ENCODE data around the gene PTGR3.

Gene PTGR3

DNA sequence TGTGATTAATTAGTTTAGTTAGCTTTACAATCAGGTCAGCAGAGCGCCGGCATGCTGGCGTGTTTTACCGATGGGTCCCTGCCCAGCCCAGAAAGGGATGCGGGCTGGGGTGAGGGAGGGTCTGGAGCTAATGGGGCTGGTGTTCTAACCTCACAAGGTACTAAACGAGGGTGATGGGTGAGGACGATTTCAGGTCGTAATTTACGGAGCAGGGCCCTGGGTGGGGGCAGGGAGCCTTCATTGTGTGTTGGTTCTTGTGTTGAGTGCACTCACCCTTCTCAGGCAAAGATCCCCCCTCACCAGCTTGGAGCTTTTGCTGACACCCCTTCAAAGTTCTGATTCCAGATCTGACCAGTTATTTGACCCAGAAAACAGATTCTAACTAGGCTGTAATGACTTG is 39.5 kb downstream of the PTGR3 start:
- H3K4me3 ChIP-seq (ENCODE audit: low read length), result no peak overlapping the region
- no peak for TF ChIP-seq ZNF274 (IDR thresholded peaks at IDR 0.05; ENCODE audit: low read depth, low read length)

DNA sequence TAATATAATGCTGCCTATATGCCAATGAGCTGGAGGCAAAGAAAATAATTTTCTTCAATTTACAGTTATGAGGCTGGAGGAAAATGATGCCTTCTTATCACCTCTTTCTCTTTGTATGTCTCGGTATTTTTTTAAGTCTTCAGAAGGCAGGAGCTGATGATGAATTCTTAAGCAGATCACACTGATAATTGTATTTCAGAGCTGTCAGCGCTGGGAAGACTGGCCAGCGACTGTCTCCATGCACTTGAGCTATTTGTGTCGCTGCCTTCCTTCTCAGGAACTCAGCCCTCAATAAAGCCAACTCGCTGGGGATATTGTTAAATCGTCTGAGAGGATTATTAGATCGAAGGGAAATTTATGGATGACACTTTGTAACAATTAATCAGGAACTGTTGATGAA is 40.3 kb downstream of the PTGR3 start:
- TF ChIP-seq ZNF274 (IDR thresholded peaks at IDR 0.05; ENCODE audit: low read depth, low read length), result no peak
- no peak overlapping the region for H3K4me3 ChIP-seq (ENCODE audit: low read length)

DNA sequence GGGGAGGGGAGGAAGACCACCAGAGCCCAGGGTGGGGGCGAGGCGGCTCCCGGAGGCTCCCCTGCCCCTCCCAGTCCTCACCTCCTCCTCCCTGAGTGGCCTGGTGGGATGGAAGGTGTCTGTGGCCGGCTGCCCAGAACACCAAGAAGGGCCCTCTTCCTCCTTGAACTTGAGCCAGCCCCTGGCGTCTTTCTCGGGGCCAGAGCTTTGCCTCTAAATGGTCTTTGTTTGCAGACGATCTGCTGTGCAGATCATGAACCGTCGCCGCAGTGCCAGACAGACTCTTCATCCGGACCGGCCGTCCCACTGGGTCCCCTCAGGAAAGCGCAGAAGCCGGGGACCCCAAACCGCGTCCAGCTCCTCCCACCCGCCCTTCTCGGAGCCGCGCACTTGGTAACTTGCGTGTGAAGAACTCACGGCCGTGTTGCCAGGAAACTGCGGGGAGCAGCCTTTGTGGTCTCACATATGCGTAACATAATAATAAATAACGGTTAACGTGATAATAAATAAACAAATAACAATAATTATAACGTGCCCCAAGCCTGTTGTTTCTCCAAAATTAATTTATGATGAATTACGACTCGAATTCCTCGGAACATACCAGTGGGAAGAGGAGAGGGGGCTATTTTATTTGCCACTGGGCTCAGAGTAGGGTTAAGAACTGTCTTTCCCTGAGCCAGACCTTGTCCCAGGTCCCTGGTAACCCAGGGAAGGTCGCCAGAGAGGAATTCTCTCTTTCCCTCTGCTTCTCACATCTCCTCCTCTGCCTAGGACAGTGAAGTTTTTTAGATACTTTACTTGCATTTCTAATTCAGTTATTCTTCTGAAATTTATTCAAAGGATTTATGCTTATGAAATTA is 41.0 kb downstream of the PTGR3 start:
- H3K4me3 ChIP-seq (ENCODE audit: low read length), result peak overlapping the region; percentile 32; the same call in 1 of the 2 replicates
- TF ChIP-seq ZNF274 (IDR thresholded peaks at IDR 0.05; ENCODE audit: low read depth, low read length), result no peak

DNA sequence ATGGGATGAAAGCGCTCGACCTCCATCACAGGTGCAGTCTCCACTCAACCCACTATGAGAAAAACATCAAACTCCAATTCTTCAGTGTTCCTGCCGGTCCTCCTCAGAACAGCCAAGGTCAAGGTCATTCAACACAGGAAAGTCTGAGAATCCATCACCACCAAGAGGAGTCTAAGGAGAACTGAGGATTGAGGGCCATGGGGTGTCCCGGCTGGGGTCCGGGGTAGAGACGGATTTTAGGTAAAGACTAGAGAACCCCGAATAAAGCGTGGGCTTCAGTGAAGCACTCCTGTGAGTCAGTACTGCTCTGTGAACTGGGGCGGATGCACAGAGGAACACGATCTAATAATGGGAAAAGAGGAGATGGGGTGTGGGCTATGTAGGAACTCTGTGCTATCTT is 41.8 kb downstream of the PTGR3 start:
- TF ChIP-seq ZNF274 (IDR thresholded peaks at IDR 0.05; ENCODE audit: low read depth, low read length), result no peak

DNA sequence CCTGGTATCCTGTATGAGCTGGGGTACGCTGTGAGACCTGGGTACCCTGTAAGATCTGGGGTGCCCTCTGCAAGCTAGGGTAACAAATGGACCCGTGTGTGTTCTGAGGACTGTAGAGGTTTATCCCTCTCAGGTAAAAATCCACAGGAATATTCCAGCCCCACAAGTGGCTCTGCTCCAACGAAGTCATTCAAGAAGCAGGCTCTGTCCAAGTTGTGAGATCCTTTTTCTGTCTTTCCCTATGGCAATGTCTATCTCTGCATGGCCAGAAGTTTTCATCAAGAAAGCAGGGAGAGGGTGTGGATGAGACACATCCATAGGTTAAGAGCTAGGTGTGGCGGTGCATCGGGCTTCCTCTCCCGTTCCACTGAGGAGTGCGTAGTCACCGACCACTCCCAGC is 43.0 kb downstream of the PTGR3 start:
- no peak overlapping the region for H3K4me3 ChIP-seq (ENCODE audit: low read length)
- TF ChIP-seq ZNF274 (IDR thresholded peaks at IDR 0.05; ENCODE audit: low read depth, low read length), result no peak

More for the DNA sequence above, 41.8 kb downstream of the PTGR3 start:
- no peak overlapping the region for H3K4me3 ChIP-seq (ENCODE audit: low read length)

DNA sequence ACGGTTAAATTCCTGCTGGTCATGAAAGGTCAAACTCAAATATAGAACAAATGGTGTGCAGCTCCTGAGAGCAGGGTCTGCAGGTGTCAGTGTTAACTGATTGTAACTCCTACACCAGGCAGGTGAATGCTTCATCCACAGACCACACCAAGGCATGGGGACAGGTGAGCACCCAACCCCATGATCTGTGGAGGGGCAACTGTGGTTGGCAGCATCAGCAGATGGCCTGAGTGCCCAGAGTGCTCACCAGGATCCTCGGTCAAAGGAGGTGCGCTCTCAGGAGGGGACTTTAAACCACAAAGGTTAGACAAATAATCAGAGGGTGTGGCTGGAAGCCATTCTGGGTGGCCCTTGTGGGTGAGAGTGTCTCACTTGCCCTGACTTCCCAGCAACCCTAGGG is 44.5 kb downstream of the PTGR3 start:
- TF ChIP-seq ZNF274 (IDR thresholded peaks at IDR 0.05; ENCODE audit: low read depth, low read length), result no peak
- H3K4me3 ChIP-seq (ENCODE audit: low read length), result no peak overlapping the region

DNA sequence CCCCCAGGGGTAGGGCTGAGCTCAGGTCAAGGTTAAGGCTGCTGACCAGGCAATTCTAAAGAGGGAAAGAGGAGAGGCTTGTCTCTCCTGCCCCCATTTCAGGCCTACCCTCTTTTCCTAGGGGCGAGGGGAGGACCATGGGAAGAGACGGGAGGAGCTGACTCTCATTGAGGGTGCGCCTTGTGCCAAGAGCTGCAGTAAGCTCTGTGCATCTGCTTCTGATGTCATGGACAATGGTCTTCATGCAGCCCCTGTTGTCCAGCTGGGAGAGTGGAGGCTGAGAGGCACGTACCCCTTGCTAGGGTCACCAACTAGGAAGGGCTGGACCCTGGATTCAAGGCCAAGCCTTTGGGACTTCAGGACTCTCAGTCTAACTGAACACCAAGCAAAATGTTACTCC is 45.2 kb downstream of the PTGR3 start:
- no peak for TF ChIP-seq ZNF274 (IDR thresholded peaks at IDR 0.05; ENCODE audit: low read depth, low read length)

DNA sequence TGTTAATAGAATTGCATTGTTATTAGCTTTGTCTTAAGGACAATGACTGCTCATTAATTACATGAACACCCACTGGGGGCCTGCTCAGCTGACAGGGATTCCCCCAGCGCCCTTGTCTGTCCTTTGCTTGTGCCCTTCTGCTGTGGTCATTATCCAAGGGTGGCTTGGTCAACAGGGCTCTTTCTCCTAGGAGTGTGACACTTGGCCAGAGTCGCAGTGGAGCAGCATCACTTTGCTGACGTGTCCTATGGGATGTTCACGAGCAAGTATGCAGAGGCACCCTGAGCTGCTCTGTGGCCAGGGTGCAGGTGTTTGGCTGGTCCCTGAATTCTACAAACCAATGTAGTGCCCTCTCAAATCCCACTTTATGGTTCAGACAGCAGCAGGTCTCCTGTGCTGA is 46.0 kb downstream of the PTGR3 start:
- no peak for TF ChIP-seq ZNF274 (IDR thresholded peaks at IDR 0.05; ENCODE audit: low read depth, low read length)

More for the DNA sequence above, 45.2 kb downstream of the PTGR3 start:
- no peak overlapping the region for H3K4me3 ChIP-seq (ENCODE audit: low read length)

DNA sequence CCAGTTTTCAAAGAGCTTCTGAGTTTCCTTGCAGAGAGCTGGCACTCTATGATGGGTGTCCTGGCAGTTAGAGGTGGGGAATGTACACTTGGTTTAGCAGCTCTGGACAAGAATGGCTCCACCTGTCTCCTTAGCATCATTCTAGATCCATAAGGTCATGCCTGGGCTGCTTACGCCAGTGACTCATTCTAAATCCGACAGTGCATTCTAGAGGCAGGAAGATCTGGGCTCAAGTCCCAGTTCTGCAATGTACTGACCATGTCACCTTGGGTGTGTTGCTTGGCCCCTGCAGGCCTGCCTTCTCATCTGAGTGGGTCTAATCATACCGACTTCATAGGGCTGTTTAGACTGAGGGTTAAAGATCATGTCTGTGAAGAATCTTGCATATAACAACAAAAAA is 46.5 kb downstream of the PTGR3 start:
- no peak for TF ChIP-seq ZNF274 (IDR thresholded peaks at IDR 0.05; ENCODE audit: low read depth, low read length)
- no peak overlapping the region for H3K4me3 ChIP-seq (ENCODE audit: low read length)

More for the DNA sequence above, 46.0 kb downstream of the PTGR3 start:
- H3K4me3 ChIP-seq (ENCODE audit: low read length), result no peak overlapping the region

DNA sequence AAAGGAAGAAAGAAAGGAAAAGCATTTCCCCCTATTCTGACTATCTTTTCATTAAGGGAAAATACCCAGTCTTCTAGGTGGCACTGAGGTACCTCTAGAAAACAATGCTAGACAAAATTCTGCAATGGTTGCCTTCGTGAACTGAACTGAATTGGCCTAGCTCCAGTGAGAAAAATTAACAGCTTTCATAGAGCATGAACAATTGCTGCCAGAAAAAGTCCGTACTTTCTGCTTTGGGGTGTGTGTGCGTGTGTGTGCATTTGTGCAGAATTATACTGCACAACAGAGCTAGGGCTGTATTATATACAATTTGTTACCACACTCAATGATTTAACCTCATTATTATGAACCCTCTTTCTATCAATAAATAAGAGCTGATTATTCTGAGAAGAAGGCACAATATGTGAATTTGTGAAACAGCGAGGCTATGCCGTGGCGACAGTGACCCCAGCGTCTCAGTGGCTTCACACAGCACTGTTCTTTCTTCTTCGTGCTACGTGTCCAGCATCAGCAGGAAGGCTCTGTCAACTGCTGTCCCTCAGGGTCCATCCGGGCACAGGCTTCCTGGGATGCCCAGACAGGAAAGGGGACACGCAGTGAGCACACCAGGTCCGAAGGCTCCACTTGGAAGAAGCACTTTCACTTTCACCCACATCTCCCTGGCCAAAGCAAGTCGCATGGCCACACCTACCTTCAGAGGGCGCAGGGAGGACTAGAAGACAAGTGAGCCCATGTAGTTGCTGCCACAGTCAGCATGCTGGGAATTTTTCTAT is 47.5 kb downstream of the PTGR3 start:
- peak overlapping the region; percentile 61; the same call in 1 of the 2 replicates for H3K4me3 ChIP-seq (ENCODE audit: low read length)
- TF ChIP-seq ZNF274 (IDR thresholded peaks at IDR 0.05; ENCODE audit: low read depth, low read length), result no peak

DNA sequence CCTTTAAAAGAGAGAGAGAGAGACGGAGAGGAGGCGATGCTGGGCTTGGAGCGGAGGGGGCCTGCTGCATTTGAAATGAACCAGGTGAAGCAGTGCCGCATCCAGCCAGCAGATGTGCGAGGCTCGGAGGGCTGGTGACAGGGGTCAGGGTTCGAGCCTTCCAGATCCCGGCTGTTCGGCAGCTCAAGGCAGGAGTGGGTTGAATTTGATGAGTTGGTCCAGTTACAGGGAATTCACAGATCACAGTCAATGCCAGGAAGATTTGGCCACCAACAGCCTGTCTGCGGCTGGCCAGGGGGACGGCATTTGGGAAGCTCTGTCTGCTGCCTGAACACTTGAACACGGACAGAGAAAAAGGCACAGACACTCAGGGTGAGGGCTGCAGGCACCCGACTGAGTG is 48.6 kb downstream of the PTGR3 start:
- no peak overlapping the region for H3K4me3 ChIP-seq (ENCODE audit: low read length)
- no peak for TF ChIP-seq ZNF274 (IDR thresholded peaks at IDR 0.05; ENCODE audit: low read depth, low read length)

DNA sequence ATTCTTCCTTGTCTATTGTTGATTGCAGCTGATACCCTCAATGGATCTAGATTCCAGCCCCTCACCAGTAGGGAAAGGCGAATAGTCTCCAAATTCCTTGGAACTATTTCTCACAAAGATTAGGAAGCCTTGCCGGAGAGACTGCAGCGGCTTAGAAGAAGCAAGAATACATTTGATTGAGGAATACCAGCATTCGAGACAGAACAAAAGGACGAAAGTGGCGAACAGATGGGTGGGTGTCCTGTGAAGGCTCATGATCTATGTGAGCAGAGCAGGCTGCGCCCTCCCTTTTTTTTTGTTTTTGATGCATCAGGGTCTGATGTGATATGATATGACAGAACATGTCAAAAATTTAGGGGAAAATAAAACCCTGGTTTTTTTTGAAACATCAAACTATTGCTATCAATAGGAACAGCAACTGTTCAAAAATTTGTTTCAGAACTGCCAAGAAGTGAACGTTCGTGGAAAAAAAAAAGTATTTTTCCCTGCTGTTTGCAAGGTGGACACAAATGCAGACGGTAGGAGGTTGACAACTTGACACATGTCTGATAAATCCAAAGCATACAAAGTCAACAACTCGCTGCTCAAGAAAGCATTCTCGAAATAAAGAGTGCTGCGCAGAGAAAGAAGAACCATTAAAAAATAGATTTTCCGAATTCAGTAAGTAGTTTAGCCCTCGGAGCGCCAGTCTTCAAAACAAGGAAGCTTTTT is 49.1 kb downstream of the PTGR3 start:
- no peak for TF ChIP-seq ZNF274 (IDR thresholded peaks at IDR 0.05; ENCODE audit: low read depth, low read length)
- H3K4me3 ChIP-seq (ENCODE audit: low read length), result no peak overlapping the region

DNA sequence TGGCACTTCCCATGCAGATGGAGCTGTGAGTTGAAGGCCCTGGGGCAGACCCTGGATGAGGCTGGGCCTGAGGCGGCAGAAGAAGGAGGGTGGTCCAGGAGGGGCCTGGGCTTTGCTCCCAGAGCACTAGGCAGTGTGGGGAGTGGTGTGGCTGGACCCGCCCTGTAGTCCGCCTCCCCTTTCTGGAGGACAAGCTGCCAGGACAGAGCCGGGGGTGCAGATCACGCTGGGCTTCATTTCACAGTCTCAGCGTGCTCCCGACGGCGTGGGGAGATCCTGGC is 49.8 kb downstream of the PTGR3 start:
- H3K4me3 ChIP-seq (ENCODE audit: low read length), result no peak overlapping the region
- no peak for TF ChIP-seq ZNF274 (IDR thresholded peaks at IDR 0.05; ENCODE audit: low read depth, low read length)
